DND-41 (cell line): ENCODE measurements around the gene SLC5A6.

Source experiments
- ATAC-seq: fragments of 200-7000 bp; cut with Tn5 transposase; 3 replicates; pipeline ENCODE4 v1.9.1; 2021; ENCODE audit warnings: low read depth; ENCODE audit not compliant: insufficient read depth
- DNase-seq: peaks from one replicate; pipeline ENCODE4 v3.0.0-alpha.2; 2020
- H2AFZ ChIP-seq: 2 replicates; pipeline ENCODE4 v1.6.0; 2012; ENCODE audit warnings: low read depth, low read length
- H3K27ac ChIP-seq: 2 replicates; pipeline ENCODE4 v1.5.1; 2012; ENCODE audit warnings: low read length, inconsistent platforms
- H3K27me3 ChIP-seq: fragments of 200-600 bp; sonication (generic); 2 replicates; pipeline ENCODE4 v1.6.0; 2012; ENCODE audit warnings: low read length, mild to moderate bottlenecking, inconsistent platforms; ENCODE audit not compliant: insufficient read depth, poor library complexity
- H3K36me3 ChIP-seq: 2 replicates; pipeline ENCODE4 v1.5.1; 2012; ENCODE audit warnings: low read length, inconsistent platforms; ENCODE audit not compliant: insufficient read depth
- H3K4me1 ChIP-seq: 2 replicates; pipeline ENCODE4 v1.5.1; 2012; ENCODE audit warnings: mild to moderate bottlenecking, low read length; ENCODE audit not compliant: insufficient read depth
- H3K4me2 ChIP-seq: 2 replicates; pipeline ENCODE4 v1.6.0; 2012; ENCODE audit warnings: mild to moderate bottlenecking, moderate library complexity, low read length, inconsistent platforms; ENCODE audit not compliant: insufficient read depth
- H3K4me3 ChIP-seq, 2 experiments: fragments of 200-600 bp in 1 of 2; shearing (Covaris generic) in 1 of 2; 2 replicates each; pipeline ENCODE4 v1.5.1; 2012 to 2016; ENCODE audit warnings: inconsistent platforms in 2 of 2, low read length in 2 of 2, mild to moderate bottlenecking in 2 of 2, low read depth in 1 of 2, moderate library complexity in 1 of 2
- H3K79me2 ChIP-seq: 2 replicates; pipeline ENCODE4 v1.6.0; 2012; ENCODE audit warnings: low read length, inconsistent platforms; ENCODE audit not compliant: insufficient read depth
- H3K9ac ChIP-seq: 2 replicates; pipeline ENCODE4 v1.6.0; 2012; ENCODE audit warnings: low read depth, mild to moderate bottlenecking, inconsistent platforms, low read length, moderate library complexity
- H3K9me3 ChIP-seq: 2 replicates; pipeline ENCODE4 v1.5.1; 2012; ENCODE audit warnings: low read length, moderate library complexity, mild to moderate bottlenecking, inconsistent platforms; ENCODE audit not compliant: insufficient read depth, severe bottlenecking
- H4K20me1 ChIP-seq: 2 replicates; pipeline ENCODE4 v1.6.0; 2012; ENCODE audit warnings: low read length; ENCODE audit not compliant: insufficient read depth
- EZH2 ChIP-seq: IDR thresholded peaks from 3 replicates; pipeline ENCODE4 v1.6.1; 2012; ENCODE audit warnings: borderline replicate concordance, low read depth, mild to moderate bottlenecking, moderate library complexity, low read length, inconsistent platforms; ENCODE audit not compliant: severe bottlenecking
- TF ChIP-seq, protein P1 (sequence below): IDR thresholded peaks from 2 replicates; pipeline ENCODE4 v1.5.1; 2012; ENCODE audit warnings: borderline replicate concordance, low read length, moderate library complexity, mild to moderate bottlenecking; ENCODE audit not compliant: poor library complexity, severe bottlenecking; ENCODE audit errors: extremely low read depth

The SLC5A6 gene

DNA sequence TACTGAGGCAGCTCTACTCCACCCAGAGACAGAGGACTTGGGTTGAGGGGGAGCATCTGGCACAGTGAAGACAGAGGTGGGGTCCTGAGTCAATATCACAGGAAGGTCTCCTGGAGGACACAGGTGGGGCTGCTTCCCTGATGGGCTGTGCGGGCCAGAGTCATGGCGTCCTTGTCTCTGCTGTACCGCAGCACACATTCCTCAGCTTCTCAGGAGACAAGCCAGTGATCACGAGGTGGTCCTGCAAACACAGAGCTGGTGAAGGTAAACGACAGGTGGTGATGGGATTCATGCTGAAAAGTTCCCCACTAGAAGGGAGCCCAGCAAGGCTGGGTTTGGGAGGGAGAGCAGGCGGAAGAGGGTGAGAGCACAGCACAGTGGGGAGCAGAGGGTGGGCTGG, 53.6 kb downstream of the SLC5A6 start:
- peaks cover 3% of the 10 kb centered on the region for H3K27me3 ChIP-seq
- no peak overlapping the region for H2AFZ ChIP-seq
- no peaks in the 10 kb centered on the region for H3K79me2 ChIP-seq
- no peaks in the 10 kb centered on the region for H3K9me3 ChIP-seq
- H3K4me3 ChIP-seq, result no peak overlapping the region
- H3K36me3 ChIP-seq, result no peaks in the 10 kb centered on the region
- no peak for ATAC-seq
- no peak for TF ChIP-seq EZH2
- TF ChIP-seq, protein P1, sequence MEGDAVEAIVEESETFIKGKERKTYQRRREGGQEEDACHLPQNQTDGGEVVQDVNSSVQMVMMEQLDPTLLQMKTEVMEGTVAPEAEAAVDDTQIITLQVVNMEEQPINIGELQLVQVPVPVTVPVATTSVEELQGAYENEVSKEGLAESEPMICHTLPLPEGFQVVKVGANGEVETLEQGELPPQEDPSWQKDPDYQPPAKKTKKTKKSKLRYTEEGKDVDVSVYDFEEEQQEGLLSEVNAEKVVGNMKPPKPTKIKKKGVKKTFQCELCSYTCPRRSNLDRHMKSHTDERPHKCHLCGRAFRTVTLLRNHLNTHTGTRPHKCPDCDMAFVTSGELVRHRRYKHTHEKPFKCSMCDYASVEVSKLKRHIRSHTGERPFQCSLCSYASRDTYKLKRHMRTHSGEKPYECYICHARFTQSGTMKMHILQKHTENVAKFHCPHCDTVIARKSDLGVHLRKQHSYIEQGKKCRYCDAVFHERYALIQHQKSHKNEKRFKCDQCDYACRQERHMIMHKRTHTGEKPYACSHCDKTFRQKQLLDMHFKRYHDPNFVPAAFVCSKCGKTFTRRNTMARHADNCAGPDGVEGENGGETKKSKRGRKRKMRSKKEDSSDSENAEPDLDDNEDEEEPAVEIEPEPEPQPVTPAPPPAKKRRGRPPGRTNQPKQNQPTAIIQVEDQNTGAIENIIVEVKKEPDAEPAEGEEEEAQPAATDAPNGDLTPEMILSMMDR, result no peak
- H3K27ac ChIP-seq, result no peak overlapping the region
- no peaks in the 10 kb centered on the region for H3K4me1 ChIP-seq
- no peak overlapping the region for H3K4me2 ChIP-seq
- no peak overlapping the region for H3K9ac ChIP-seq
- no peak for DNase-seq
- H4K20me1 ChIP-seq, result no peaks in the 10 kb centered on the region

DNA sequence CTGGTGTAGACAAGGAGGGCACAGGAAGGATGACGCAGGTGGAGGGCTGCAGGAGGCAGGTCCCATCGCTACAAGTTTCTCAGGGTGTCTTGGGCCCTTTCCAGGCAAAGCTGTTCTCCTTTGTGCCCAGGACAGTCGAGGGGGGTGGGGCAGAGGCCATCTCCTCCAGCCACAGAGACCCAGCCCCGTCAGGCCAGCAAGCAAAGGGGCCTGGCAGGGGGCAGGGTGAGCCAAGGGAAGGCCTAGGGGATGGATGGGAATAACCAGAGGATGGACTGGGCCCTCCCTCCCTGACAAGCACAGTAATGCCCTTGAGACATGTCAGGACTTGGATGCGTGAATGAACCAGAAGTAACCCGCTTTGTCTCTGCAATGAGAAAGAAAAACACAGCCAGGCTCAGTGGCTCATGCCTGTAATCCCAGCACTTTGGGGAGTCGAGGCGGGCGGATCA, 57.0 kb downstream of the SLC5A6 start:
- no peak overlapping the region for H3K27ac ChIP-seq
- H2AFZ ChIP-seq, result no peak overlapping the region
- H3K4me3 ChIP-seq, result no peak overlapping the region
- no peaks in the 10 kb centered on the region for H3K79me2 ChIP-seq
- TF ChIP-seq, protein P1, result no peak
- no peak for TF ChIP-seq EZH2
- ATAC-seq (no peak), DNase-seq (no peak)
- H3K9ac ChIP-seq, result no peak overlapping the region
- no peak overlapping the region for H3K4me2 ChIP-seq
- H3K4me1 ChIP-seq, result no peaks in the 10 kb centered on the region
- H3K9me3 ChIP-seq, result no peaks in the 10 kb centered on the region
- H3K27me3 ChIP-seq, result peaks cover 5% of the 10 kb centered on the region
- no peaks in the 10 kb centered on the region for H3K36me3 ChIP-seq
- H4K20me1 ChIP-seq, result no peaks in the 10 kb centered on the region

DNA sequence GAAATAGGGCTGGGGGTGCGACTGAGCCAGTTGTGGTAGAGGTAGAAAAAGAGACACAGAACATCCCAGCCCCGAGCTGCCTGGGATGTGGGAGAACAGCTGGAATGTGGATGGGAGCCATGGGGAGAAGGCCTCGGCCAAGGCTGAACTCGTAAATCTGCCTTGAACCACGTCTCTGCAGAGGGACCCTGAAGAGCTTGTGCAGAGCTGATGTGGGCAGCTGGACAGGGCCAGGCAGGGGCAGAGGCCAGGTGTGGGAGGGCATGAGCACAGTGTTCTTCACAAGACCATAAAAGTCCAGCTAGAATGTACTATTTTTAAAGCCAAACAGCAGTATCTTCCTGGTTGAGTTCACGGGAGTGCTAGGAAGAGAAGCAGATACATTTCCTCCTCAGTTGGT, 57.6 kb downstream of the SLC5A6 start:
- Histone ChIP-seq H2AFZ (no peak overlapping the region), H3K9ac (no peak overlapping the region), H3K9me3 (no peaks in the 10 kb centered on the region), H3K79me2 (no peaks in the 10 kb centered on the region), H3K4me1 (no peaks in the 10 kb centered on the region), H3K4me2 (no peak overlapping the region), H3K27me3 (peaks cover 5% of the 10 kb centered on the region), H4K20me1 (no peaks in the 10 kb centered on the region), H3K4me3 (no peak overlapping the region), H3K36me3 (no peaks in the 10 kb centered on the region), H3K27ac (no peak overlapping the region)
- no peak for ATAC-seq
- DNase-seq, result no peak
- TF ChIP-seq, protein P1, result no peak
- TF ChIP-seq EZH2, result no peak
